SK-N-SH (cell line): ENCODE results near the gene SEC31B. TPM values are rescaled to one million over a fixed set of nuclear protein-coding genes. Genes with fewer than 3 reads are reported as not detected.

Experiments
- CHD2 ChIP-seq: fragments of 150-350 bp; IDR thresholded peaks from 2 replicates; pipeline ENCODE4 v1.6.1; 2018; ENCODE audit warnings: low read length; ENCODE audit not compliant: partially characterized antibody
- FOXJ3 ChIP-seq: sonication (generic); formaldehyde crosslinking; IDR thresholded peaks from 2 replicates; pipeline ENCODE4 v1.5.1; 2020; ENCODE audit warnings: mild to moderate bottlenecking, missing genetic modification reagents
- GATA2 ChIP-seq: sonication (generic); formaldehyde crosslinking; IDR thresholded peaks from 2 replicates; pipeline ENCODE4 v1.5.0; 2020; ENCODE audit warnings: mild to moderate bottlenecking, missing genetic modification reagents
- JUND ChIP-seq: IDR thresholded peaks from 2 replicates; pipeline ENCODE4 v1.4.0; 2012
- MEF2A ChIP-seq: IDR thresholded peaks from 2 replicates; pipeline ENCODE4 v1.4.0; 2012; ENCODE audit warnings: low read depth, borderline replicate concordance
- MXI1 ChIP-seq: IDR thresholded peaks from 2 replicates; pipeline ENCODE4 v1.6.1; 2012; ENCODE audit warnings: mild to moderate bottlenecking, low read depth, low read length, improper control_type of control experiment
- NFIC ChIP-seq: IDR thresholded peaks from 2 replicates; pipeline ENCODE4 v1.4.0; 2012; ENCODE audit warnings: borderline replicate concordance
- NRF1 ChIP-seq: IDR thresholded peaks from 2 replicates; pipeline ENCODE4 v1.6.1; 2012; ENCODE audit warnings: low read depth, mild to moderate bottlenecking, low read length
- PBX3 ChIP-seq: IDR thresholded peaks from 2 replicates; pipeline ENCODE4; 2012
- RAD21 ChIP-seq: IDR thresholded peaks from 2 replicates; pipeline ENCODE4 v1.6.1; 2012; ENCODE audit warnings: mild to moderate bottlenecking, low read length
- REST ChIP-seq: IDR thresholded peaks from 2 replicates; pipeline ENCODE4 v1.6.1; 2012; ENCODE audit warnings: mild to moderate bottlenecking, low read depth, low read length, moderate library complexity
- RFX5 ChIP-seq: IDR thresholded peaks from 2 replicates; pipeline ENCODE4 v1.6.1; 2012; ENCODE audit warnings: mild to moderate bottlenecking, improper control_type of control experiment, low read length
- SIN3A ChIP-seq: IDR thresholded peaks from 2 replicates; pipeline ENCODE4 v1.6.1; 2012; ENCODE audit warnings: low read depth, mild to moderate bottlenecking, low read length, moderate library complexity, borderline replicate concordance
- TEAD4 ChIP-seq: IDR thresholded peaks from 2 replicates; pipeline ENCODE4 v1.4.0; 2012; ENCODE audit warnings: mild to moderate bottlenecking, borderline replicate concordance; ENCODE audit not compliant: insufficient read depth
- USF1 ChIP-seq: IDR thresholded peaks from 2 replicates; pipeline ENCODE4 v1.4.0; 2012; ENCODE audit warnings: low read depth, borderline replicate concordance
- USF2 ChIP-seq: fragments of 150-350 bp; IDR thresholded peaks from 2 replicates; pipeline ENCODE4 v1.6.1; 2017; ENCODE audit warnings: antibody characterized with exemption, low read length, low read depth, borderline replicate concordance
- YY1 ChIP-seq: IDR thresholded peaks from 2 replicates; pipeline ENCODE4 v1.4.0; 2012; ENCODE audit warnings: low read depth, mild to moderate bottlenecking
- ZBTB33 ChIP-seq: IDR thresholded peaks from 2 replicates; pipeline ENCODE4 v1.4.0; 2012; ENCODE audit warnings: low read depth, borderline replicate concordance
- polyA plus RNA-seq, 3 experiments: library from polyadenylated mRNA; depleted of rRNA; stranded (reverse); fragments of >200 nt; gene quantifications; 2 replicates each; pipeline ENCODE4 v1.2.3, GENCODE V29; 2012

Gene SEC31B
- polyA plus RNA-seq, 1 of the 3 experiments (the other 2 are of a cell fraction): 8.8 TPM

GRCh38 chr10:100481462-100482081 is 38.1 kb downstream of the SEC31B start (continued):
- no peak for TF ChIP-seq NFIC
- TF ChIP-seq ZBTB33: no peak
- TF ChIP-seq JUND: no peak
- no peak for TF ChIP-seq YY1
- TF ChIP-seq TEAD4: no peak
- no peak for TF ChIP-seq GATA2 (CRISPR knock-in tag)
- peak; percentile 74 for TF ChIP-seq MXI1
- no peak for TF ChIP-seq USF2
- no peak for TF ChIP-seq REST
- TF ChIP-seq USF1: peak; percentile 14; the same call in 1 of the 2 replicates
- peak; percentile 100 for TF ChIP-seq RFX5
- no peak for TF ChIP-seq MEF2A
- TF ChIP-seq FOXJ3 (CRISPR knock-in tag): no peak
- TF ChIP-seq SIN3A: no peak
- no peak for TF ChIP-seq NRF1
- no peak for TF ChIP-seq CHD2
- peak; percentile 14; the same call in 1 of the 2 replicates for TF ChIP-seq RAD21
- TF ChIP-seq PBX3: no peak
